HG03575 (cell line): ENCODE results near the gene DAGLB.
"Not testable (repeated sequence)": the region's sequence is repeated elsewhere in the genome, so short reads cannot be mapped to it uniquely, and the experiment has no call there.

Experiments used
- ATAC-seq: cut with Tn5 transposase; IDR thresholded peaks from one replicate; pipeline ENCODE4 v1.9.1; 2021; ENCODE audit not compliant: unreplicated experiment, insufficient number of reproducible peaks, low FRiP score; ENCODE audit errors: extremely low read depth

Gene DAGLB

GRCh38 chr7:6384327-6384726 is 63.4 kb downstream of the DAGLB start:
- ATAC-seq = no peak

GRCh38 chr7:6382817-6383216 is 64.9 kb downstream of the DAGLB start:
- ATAC-seq = no peak

- not testable (repeated sequence) for ATAC-seq
Measured at GRCh38 chr7:6381846-6382245, 65.9 kb downstream of the DAGLB start.

- no peak for ATAC-seq
Measured at GRCh38 chr7:6380310-6381095, 67.3 kb downstream of the DAGLB start.

- ATAC-seq = no peak
Measured at GRCh38 chr7:6379886-6380285, 67.9 kb downstream of the DAGLB start.

- ATAC-seq = not testable (repeated sequence)
Measured at GRCh38 chr7:6378556-6378955, 69.2 kb downstream of the DAGLB start.

GRCh38 chr7:6376820-6377219 is 70.9 kb downstream of the DAGLB start:
- no peak for ATAC-seq

- ATAC-seq = no peak
Measured at GRCh38 chr7:6375348-6376101, 72.2 kb downstream of the DAGLB start.

- no peak for ATAC-seq
Measured at GRCh38 chr7:6367701-6368211, 80.0 kb downstream of the DAGLB start.

- ATAC-seq = no peak
Measured at GRCh38 chr7:6365451-6365850, 82.3 kb downstream of the DAGLB start.

GRCh38 chr7:6360841-6361240 is 86.9 kb downstream of the DAGLB start:
- ATAC-seq = no peak

- ATAC-seq = no peak
Measured at GRCh38 chr7:6359734-6360133, 88.0 kb downstream of the DAGLB start.
